K562 (cell line): Measurements from ENCODE around the gene UBAC2.

ENCODE experiments used
- AFF1 ChIP-seq, 2 experiments: fragments of 450-650 bp; IDR thresholded peaks; 2 replicates each; pipeline ENCODE4 v1.6.1; 2018; ENCODE audit warnings: mild to moderate bottlenecking in 2 of 2, low read depth in 1 of 2; ENCODE audit not compliant: partially characterized antibody in 2 of 2
- TAF1 ChIP-seq: IDR thresholded peaks from 2 replicates; pipeline ENCODE4 v1.6.1; 2011; ENCODE audit warnings: mild to moderate bottlenecking, low read length, moderate library complexity; ENCODE audit not compliant: insufficient read depth, control insufficient read depth, severe bottlenecking; ENCODE audit errors: extremely low read depth

DNA sequence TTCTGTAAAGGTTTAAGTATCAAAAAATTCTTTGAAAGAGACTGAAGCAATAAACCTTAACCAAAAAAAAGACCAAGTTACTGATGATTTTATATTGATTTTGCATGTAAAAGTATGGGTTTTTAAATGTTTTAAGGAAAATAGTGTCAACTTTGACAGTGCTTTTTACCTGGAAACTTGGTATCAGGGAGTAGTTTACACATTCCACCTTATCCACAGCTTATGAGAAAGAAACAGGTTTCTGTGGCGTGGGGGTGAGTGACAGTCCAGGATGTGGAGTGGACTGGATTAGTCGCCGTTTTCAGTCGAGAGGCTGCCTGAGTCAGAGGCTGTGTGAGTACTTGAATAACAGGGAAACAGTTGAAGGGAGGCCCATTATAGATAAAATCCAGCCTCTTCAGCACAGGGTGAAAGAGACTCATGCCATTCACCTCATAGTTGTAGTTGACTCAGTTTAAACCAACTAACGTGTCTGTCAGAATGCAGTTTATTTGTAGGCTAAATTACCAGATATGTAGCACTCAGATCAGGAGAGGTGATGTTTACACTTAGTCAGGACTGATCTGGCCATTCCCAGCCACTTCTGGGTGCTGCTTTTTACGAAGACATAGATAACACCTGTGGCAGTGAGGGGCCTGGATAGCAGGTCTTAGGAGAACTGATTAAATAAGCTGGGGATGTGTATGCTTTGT, 107.1 kb downstream of the UBAC2 start:
- TF ChIP-seq AFF1 (IDR thresholded peaks at IDR 0.05; ENCODE audit: low read depth in 1 of 2, partially characterized antibody in 2 of 2): no peak
- no peak for TF ChIP-seq TAF1
